22Rv1 (cell line): ENCODE results near the gene UXS1.

Experiments used
- H3K27ac ChIP-seq: fragments of 450-650 bp; 2 replicates; pipeline ENCODE4 v1.5.1; 2017
- CTCF ChIP-seq: fragments of 450-650 bp; IDR thresholded peaks from 2 replicates; pipeline ENCODE4 v1.5.1; 2017; ENCODE audit warnings: mild to moderate bottlenecking
- ZFX ChIP-seq: fragments of 450-650 bp; IDR thresholded peaks from 2 replicates; pipeline ENCODE4 v1.6.1; 2017; ENCODE audit warnings: antibody characterized with exemption, borderline replicate concordance

The UXS1 gene

GRCh38 chr2:106195456-106195855 is 1.4 kb upstream of the UXS1 start:
- H3K27ac ChIP-seq, result no peak overlapping the region
- no peak for TF ChIP-seq ZFX
- TF ChIP-seq CTCF, result no peak

GRCh38 chr2:106193690-106193976 is 468 bp downstream of the UXS1 start:
- H3K27ac ChIP-seq, result peak overlapping the region; percentile 20; the same call in 1 of the 2 replicates

GRCh38 chr2:106192752-106193689 is 1.1 kb downstream of the UXS1 start:
- TF ChIP-seq CTCF (no peak), ZFX (no peak)
- peak overlapping the region; percentile 20; the same call in 1 of the 2 replicates for H3K27ac ChIP-seq

More at GRCh38 chr2:106193690-106193976, 468 bp downstream of the UXS1 start:
- no peak for TF ChIP-seq CTCF
- TF ChIP-seq ZFX, result no peak

- no peak for TF ChIP-seq ZFX
- no peak for TF ChIP-seq CTCF
These were observed 2.5 kb downstream of the UXS1 start for GRCh38 chr2:106191511-106192016.

GRCh38 chr2:106189764-106190468 is 4.2 kb downstream of the UXS1 start:
- H3K27ac ChIP-seq, result no peak overlapping the region
- TF ChIP-seq CTCF (no peak), ZFX (no peak)

More at GRCh38 chr2:106191511-106192016, 2.5 kb downstream of the UXS1 start:
- no peak overlapping the region for H3K27ac ChIP-seq

GRCh38 chr2:106189325-106189724 is 4.8 kb downstream of the UXS1 start:
- TF ChIP-seq ZFX, result no peak
- H3K27ac ChIP-seq, result no peak overlapping the region

- no peak overlapping the region for H3K27ac ChIP-seq
- no peak for TF ChIP-seq CTCF
These were observed 6.7 kb downstream of the UXS1 start for GRCh38 chr2:106187273-106187891.
